ENCODE results near the gene SPRYD7. TPM values are rescaled to one million over a fixed set of nuclear protein-coding genes. Genes with fewer than 3 reads are reported as not detected.

The SPRYD7 gene
- polyA plus RNA-seq, 1 donor (not counting 4 experiments of a cell fraction or from before 2014, with no cell fraction given): 11.3 TPM

DNA sequence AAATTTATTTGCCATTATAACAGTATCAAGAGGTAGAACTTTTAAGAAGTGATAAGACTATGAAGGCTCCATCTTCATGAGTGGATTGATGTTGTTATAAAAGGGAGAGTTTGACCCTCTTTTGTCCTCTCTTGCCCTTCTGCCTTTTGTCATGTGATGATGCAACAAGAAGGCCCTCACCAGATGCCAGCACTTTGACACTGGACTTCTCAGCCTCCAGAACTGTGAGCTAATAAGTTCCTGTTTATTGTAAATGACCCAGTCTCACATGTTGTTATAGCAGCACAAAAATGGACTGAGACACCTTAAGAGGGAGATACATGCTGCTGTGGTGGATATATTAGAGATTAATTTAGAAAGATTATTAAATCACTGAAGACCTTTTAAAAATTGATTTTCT is 71.6 kb downstream of the SPRYD7 start:
- H3K9ac ChIP-seq (ENCODE audit: control insufficient read depth, extremely low read depth, insufficient read depth, low read length): no peak overlapping the region
- H3K36me3 ChIP-seq (ENCODE audit: control insufficient read depth in 2 of 2, extremely low read depth in 1 of 2, insufficient read depth in 2 of 2, low read length in 2 of 2): no peaks in the 10 kb centered on the region
- no peak overlapping the region for H3K27ac ChIP-seq (ENCODE audit: control insufficient read depth, insufficient read depth, low read length)
- H3K9me1 ChIP-seq (ENCODE audit: control insufficient read depth, extremely low read depth, insufficient read depth, low read length): no peaks in the 10 kb centered on the region
- dilution Hi-C loops (cut with MboI; ENCODE audit: extremely low pct_ligation_motif_present, low sequenced_read_pairs): no loop called here
- H2AFZ ChIP-seq (ENCODE audit: control insufficient read depth, low read length): no peak overlapping the region
- H3K4me3 ChIP-seq (ENCODE audit: control insufficient read depth in 2 of 3, extremely low read depth in 1 of 3, insufficient read depth in 2 of 3, low read depth in 1 of 3, low read length in 3 of 3): no peak overlapping the region
- H3K27me3 ChIP-seq (ENCODE audit: control insufficient read depth, extremely low read depth, insufficient read depth, low read length): no peaks in the 10 kb centered on the region
- H3K4me2 ChIP-seq (ENCODE audit: control insufficient read depth, extremely low read depth, insufficient read depth, low read depth, low read length): no peak overlapping the region
- no peaks in the 10 kb centered on the region for H4K20me1 ChIP-seq (ENCODE audit: control insufficient read depth, extremely low read depth, insufficient read depth, low read length)
- H3K79me2 ChIP-seq (ENCODE audit: control insufficient read depth, insufficient read depth, low read length): no peaks in the 10 kb centered on the region
- no peaks in the 10 kb centered on the region for H3K9me3 ChIP-seq (ENCODE audit: control insufficient read depth, low read depth, low read length)
- no peak for TF ChIP-seq EZH2 (IDR thresholded peaks at IDR 0.05; ENCODE audit: low read length)
- TF ChIP-seq, protein P1, sequence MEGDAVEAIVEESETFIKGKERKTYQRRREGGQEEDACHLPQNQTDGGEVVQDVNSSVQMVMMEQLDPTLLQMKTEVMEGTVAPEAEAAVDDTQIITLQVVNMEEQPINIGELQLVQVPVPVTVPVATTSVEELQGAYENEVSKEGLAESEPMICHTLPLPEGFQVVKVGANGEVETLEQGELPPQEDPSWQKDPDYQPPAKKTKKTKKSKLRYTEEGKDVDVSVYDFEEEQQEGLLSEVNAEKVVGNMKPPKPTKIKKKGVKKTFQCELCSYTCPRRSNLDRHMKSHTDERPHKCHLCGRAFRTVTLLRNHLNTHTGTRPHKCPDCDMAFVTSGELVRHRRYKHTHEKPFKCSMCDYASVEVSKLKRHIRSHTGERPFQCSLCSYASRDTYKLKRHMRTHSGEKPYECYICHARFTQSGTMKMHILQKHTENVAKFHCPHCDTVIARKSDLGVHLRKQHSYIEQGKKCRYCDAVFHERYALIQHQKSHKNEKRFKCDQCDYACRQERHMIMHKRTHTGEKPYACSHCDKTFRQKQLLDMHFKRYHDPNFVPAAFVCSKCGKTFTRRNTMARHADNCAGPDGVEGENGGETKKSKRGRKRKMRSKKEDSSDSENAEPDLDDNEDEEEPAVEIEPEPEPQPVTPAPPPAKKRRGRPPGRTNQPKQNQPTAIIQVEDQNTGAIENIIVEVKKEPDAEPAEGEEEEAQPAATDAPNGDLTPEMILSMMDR (optimal IDR thresholded peaks at IDR 0.05 in 1 of 3, IDR thresholded peaks at IDR 0.05 in 1 of 3, conservative IDR thresholded peaks at IDR 0.05 in 1 of 3; ENCODE audit: extremely low read depth in 1 of 3, insufficient read depth in 2 of 3, low read length in 3 of 3): no peak
- no peaks in the 10 kb centered on the region for H3K4me1 ChIP-seq (ENCODE audit: control insufficient read depth, extremely low read depth, insufficient read depth, low read length)
- DNase-seq (ENCODE audit: low read depth, low spot score) (no peak), FAIRE-seq (no peak)

Small RNA genes lying within 50 kb of the gene (small RNA-seq; reads per million reads assigned to genes)
- gene RNY4P30 (ENCODE audit: insufficient read length in 3 of 3, low read depth in 3 of 3, low replicate concordance in 1 of 3) (0 reads per million in 3 experiments), gene RNY4P9 (ENCODE audit: insufficient read length in 3 of 3, low read depth in 3 of 3, low replicate concordance in 1 of 3) (0 to 0.50 (median 0) reads per million in 3 experiments)

Other genes starting within 250 kb of the SPRYD7 start
- 83.7 to 107 TPM (median 84.2 TPM) in 3 replicates for gene EBPL, start 244.9 kb downstream of the SPRYD7 start, polyA plus RNA-seq
- 23.8 to 43.8 TPM (median 37.3 TPM) in 3 replicates for gene KPNA3, start 143.7 kb downstream of the SPRYD7 start, polyA plus RNA-seq
- 17.2 to 26.5 TPM (median 22.6 TPM) in 3 replicates for gene TRIM13, start 60.7 kb upstream of the SPRYD7 start, polyA plus RNA-seq
- 0.90 to 1.3 TPM (median 1.3 TPM) in 3 replicates for gene KCNRG, start 79.1 kb upstream of the SPRYD7 start, polyA plus RNA-seq

Measured in keratinocyte (primary cell).